H1 (cell line): ENCODE measurements around the gene SLC13A3. TPM values are rescaled to one million over a fixed set of nuclear protein-coding genes. Genes with fewer than 3 reads are reported as not detected.

Experiments
- CTCF ChIA-PET: fragments of 300-600 bp; sonication (Branson Sonifier 250); formaldehyde crosslinking; loops from one replicate; lab custom pipeline; 2021; ENCODE audit not compliant: partially characterized antibody; lab: Charles Lee
- POLR2A ChIA-PET: fragments of 300-600 bp; sonication (Branson Sonifier 250); formaldehyde crosslinking; loops from one replicate; lab custom pipeline; 2021; ENCODE audit warnings: inconsistent platforms; ENCODE audit not compliant: partially characterized antibody; lab: Charles Lee
- DNase-seq, 2 experiments: peaks; one replicate each; pipeline versions ENCODE4 v3.0.0 to v3.0.0-alpha.2; 2010 to 2022; ENCODE audit warnings: low spot score in 2 of 2, low read depth in 1 of 2, mixed read lengths in 1 of 2
- FAIRE-seq: peaks from 2 replicates; lab custom pipeline; 2011; peaks lifted over from hg19 to GRCh38; lab: Jason Lieb, UNC
- H2AFZ ChIP-seq: 2 replicates; pipeline ENCODE4 v1.8.1; 2012; ENCODE audit warnings: low read length, inconsistent platforms
- H2AK5ac ChIP-seq: 2 replicates; pipeline ENCODE4 v1.6.1; 2013; ENCODE audit warnings: low read depth, low read length
- H2BK120ac ChIP-seq: replicated peaks from 2 replicates; pipeline ENCODE3; 2013; ENCODE audit warnings: low read depth, low read length, inconsistent platforms
- H2BK12ac ChIP-seq: 2 replicates; pipeline ENCODE4 v1.6.1; 2013; ENCODE audit warnings: low read depth, low read length
- H2BK15ac ChIP-seq: 2 replicates; pipeline ENCODE4 v1.6.1; 2013; ENCODE audit warnings: low read length
- H2BK20ac ChIP-seq: 2 replicates; pipeline ENCODE4 v1.6.1; 2013; ENCODE audit warnings: low read length
- H2BK5ac ChIP-seq: 2 replicates; pipeline ENCODE4 v1.6.1; 2013; ENCODE audit warnings: low read depth, low read length
- H3K14ac ChIP-seq: 2 replicates; pipeline ENCODE4 v1.6.1; 2013; ENCODE audit warnings: inconsistent platforms; ENCODE audit not compliant: insufficient read length
- H3K18ac ChIP-seq: 2 replicates; pipeline ENCODE4 v1.6.1; 2013; ENCODE audit warnings: low read length; ENCODE audit errors: extremely low read depth
- H3K23ac ChIP-seq: 2 replicates; pipeline ENCODE4 v1.6.1; 2013; ENCODE audit warnings: inconsistent platforms; ENCODE audit not compliant: insufficient read length
- H3K23me2 ChIP-seq: 2 replicates; pipeline ENCODE4 v1.6.1; 2013; ENCODE audit warnings: low read depth, low read length
- H3K27ac ChIP-seq: 2 replicates; pipeline ENCODE4 v1.6.1; 2011; ENCODE audit warnings: low read depth, low read length, inconsistent platforms
- H3K27me3 ChIP-seq, 4 experiments: replicated peaks in 1 of 4; 1 replicate in 1 of 4; 2 replicates in 3 of 4; pipeline versions ENCODE4 v1.6.1 to v1.8.1; 2011 to 2013; ENCODE audit warnings: low read length in 3 of 4, mild to moderate bottlenecking in 3 of 4, inconsistent platforms in 2 of 4, mixed read lengths in 2 of 4, moderate library complexity in 1 of 4; ENCODE audit not compliant: control insufficient read depth in 3 of 4, insufficient read depth in 3 of 4; ENCODE audit errors: extremely low read depth in 1 of 4
- H3K36me3 ChIP-seq, 4 experiments: 2 replicates each; pipeline versions ENCODE4 v1.6.1 to v1.8.1; 2011 to 2013; ENCODE audit warnings: mild to moderate bottlenecking in 4 of 4, low read length in 3 of 4, moderate library complexity in 2 of 4, control low read depth in 1 of 4, inconsistent platforms in 1 of 4; ENCODE audit not compliant: insufficient read depth in 4 of 4, control insufficient read depth in 2 of 4
- H3K4ac ChIP-seq: replicated peaks from 2 replicates; pipeline ENCODE3; 2013; ENCODE audit warnings: low read length, low read depth, mixed read lengths, inconsistent platforms; ENCODE audit not compliant: insufficient read length
- H3K4me1 ChIP-seq, 4 experiments: replicated peaks in 1 of 4; 1 replicate in 1 of 4; 2 replicates in 3 of 4; pipeline versions ENCODE4 v1.6.1 to v1.8.1; 2011 to 2013; ENCODE audit warnings: low read length in 3 of 4, inconsistent platforms in 2 of 4, mixed read lengths in 1 of 4; ENCODE audit not compliant: insufficient read depth in 4 of 4, control insufficient read depth in 3 of 4
- H3K4me2 ChIP-seq, 2 experiments: 2 replicates each; pipeline versions ENCODE4 v1.6.1 to v1.8.1; 2011 to 2013; ENCODE audit warnings: low read depth in 2 of 2, low read length in 2 of 2, control low read depth in 1 of 2, inconsistent platforms in 1 of 2, mild to moderate bottlenecking in 1 of 2; ENCODE audit not compliant: insufficient read depth in 1 of 2
- H3K4me3 ChIP-seq, 4 experiments: fragments of 200-600, 300-600 bp in 1 of 4; sonication (generic), shearing (Covaris generic), sonication (Bioruptor Twin) in 1 of 4; 2 replicates each; pipeline versions ENCODE4 v1.5.1 to v1.8.1; 2011 to 2016; ENCODE audit warnings: low read length in 4 of 4, low read depth in 3 of 4, control low read depth in 2 of 4, inconsistent platforms in 2 of 4, mild to moderate bottlenecking in 2 of 4, mixed read lengths in 1 of 4, moderate library complexity in 1 of 4; ENCODE audit not compliant: insufficient read depth in 2 of 4; ENCODE audit errors: extremely low read depth in 1 of 4
- H3K56ac ChIP-seq: replicated peaks from 2 replicates; pipeline ENCODE3; 2013; ENCODE audit warnings: low read depth, mild to moderate bottlenecking, mixed read lengths, low read length, inconsistent platforms; ENCODE audit not compliant: insufficient read length
- H3K79me1 ChIP-seq: 2 replicates; pipeline ENCODE4 v1.6.1; 2013; ENCODE audit warnings: low read depth, low read length, control low read depth
- H3K79me2 ChIP-seq, 2 experiments: 2 replicates each; pipeline versions ENCODE4 v1.6.1 to v1.8.1; 2012 to 2013; ENCODE audit warnings: low read length in 2 of 2, mild to moderate bottlenecking in 2 of 2, inconsistent platforms in 1 of 2; ENCODE audit not compliant: insufficient read depth in 2 of 2, control insufficient read depth in 1 of 2
- H3K9ac ChIP-seq, 4 experiments: replicated peaks in 1 of 4; 1 replicate in 1 of 4; 2 replicates in 3 of 4; pipeline versions ENCODE4 v1.6.1 to v1.8.1; 2011 to 2013; ENCODE audit warnings: low read depth in 3 of 4, low read length in 3 of 4, control low read depth in 2 of 4, mild to moderate bottlenecking in 2 of 4, moderate library complexity in 2 of 4, inconsistent platforms in 1 of 4; ENCODE audit errors: extremely low read depth in 1 of 4
- H3K9me3 ChIP-seq, 2 experiments: 2 replicates each; pipeline versions ENCODE4 v1.6.1 to v1.8.1; 2012 to 2013; ENCODE audit warnings: mild to moderate bottlenecking in 2 of 2, moderate library complexity in 2 of 2, control low read depth in 1 of 2, inconsistent platforms in 1 of 2, low read depth in 1 of 2, low read length in 1 of 2, mixed read lengths in 1 of 2; ENCODE audit not compliant: insufficient read depth in 2 of 2
- H4K20me1 ChIP-seq, 2 experiments: replicated peaks in 1 of 2; 2 replicates each; pipeline versions ENCODE3 to v1.8.1; 2011 to 2013; ENCODE audit warnings: inconsistent platforms in 2 of 2, low read length in 2 of 2, mild to moderate bottlenecking in 1 of 2; ENCODE audit not compliant: insufficient read depth in 2 of 2, control insufficient read depth in 1 of 2
- H4K5ac ChIP-seq: 2 replicates; pipeline ENCODE4 v1.6.1; 2013; ENCODE audit warnings: low read length, low read depth, mixed read lengths, inconsistent platforms; ENCODE audit not compliant: insufficient read length
- H4K8ac ChIP-seq: 2 replicates; pipeline ENCODE4 v1.8.0; 2013; ENCODE audit warnings: mild to moderate bottlenecking, moderate library complexity, low read length, inconsistent platforms; ENCODE audit not compliant: insufficient read depth; ENCODE audit errors: extremely low read depth
- H4K91ac ChIP-seq: replicated peaks from 2 replicates; pipeline ENCODE3; 2013; ENCODE audit warnings: low read length, mixed read lengths, inconsistent platforms; ENCODE audit not compliant: insufficient read length
- CBX8 ChIP-seq: fragments of 300-800, 300-1000 bp; sonication (generic); IDR thresholded peaks from 2 replicates; pipeline ENCODE4 v1.7.1; 2016; ENCODE audit warnings: low read depth, low read length, borderline replicate concordance
- CTBP2 ChIP-seq: IDR thresholded peaks from 2 replicates; pipeline ENCODE4 v1.7.0; 2011; ENCODE audit warnings: borderline replicate concordance, mild to moderate bottlenecking, moderate library complexity, mixed read lengths, low read length; ENCODE audit not compliant: insufficient read depth, insufficient read length
- KDM1A ChIP-seq: fragments of 200-600, 300-600 bp; sonication (generic); IDR thresholded peaks from 2 replicates; pipeline ENCODE4 v1.7.1; 2016; ENCODE audit warnings: mild to moderate bottlenecking, low read length, borderline replicate concordance
- KDM5A ChIP-seq: fragments of 200-600 bp; IDR thresholded peaks from 2 replicates; pipeline ENCODE4 v1.7.1; 2012; ENCODE audit warnings: mild to moderate bottlenecking, low read length, inconsistent platforms, mixed read lengths
- MAX ChIP-seq: IDR thresholded peaks from 2 replicates; pipeline ENCODE4 v1.6.1; 2012; ENCODE audit warnings: inconsistent platforms
- NANOG ChIP-seq: IDR thresholded peaks from 2 replicates; pipeline ENCODE4 v1.6.1; 2011; ENCODE audit warnings: low read length, low read depth, mild to moderate bottlenecking, inconsistent platforms; ENCODE audit not compliant: insufficient read depth, poor library complexity, severe bottlenecking
- POLR2AphosphoS5 ChIP-seq: IDR thresholded peaks from 2 replicates; pipeline ENCODE4 v1.6.1; 2011; ENCODE audit warnings: low read depth, low read length
- SP2 ChIP-seq: IDR thresholded peaks from 2 replicates; pipeline ENCODE4 v1.6.1; 2012; ENCODE audit warnings: mild to moderate bottlenecking, low read length, inconsistent platforms
- SRF ChIP-seq: IDR thresholded peaks from 2 replicates; pipeline ENCODE4 v1.6.1; 2011; ENCODE audit warnings: mild to moderate bottlenecking, low read depth, low read length, moderate library complexity
- SUZ12 ChIP-seq: fragments of 200-600 bp; sonication (generic); IDR thresholded peaks from 2 replicates; pipeline ENCODE4 v1.6.1; 2012; ENCODE audit warnings: mild to moderate bottlenecking, inconsistent platforms, low read length, moderate library complexity, mixed read lengths
- YY1 ChIP-seq: IDR thresholded peaks from 2 replicates; pipeline ENCODE4 v1.6.1; 2011; ENCODE audit warnings: low read depth, mild to moderate bottlenecking, low read length
- ZNF274 ChIP-seq: IDR thresholded peaks from 2 replicates; pipeline ENCODE4 v1.7.0; 2012; ENCODE audit warnings: low read length, borderline replicate concordance; ENCODE audit errors: extremely low read depth
- WGBS, 2 experiments: shearing (Covaris generic) in 1 of 2; methylation state at CpG; one replicate each; pipeline versions ENCODE4 v1.1.6 to v1.1.7; 2013 to 2015; ENCODE audit warnings: low lambda C conversion rate in 2 of 2, mixed read lengths in 2 of 2, inconsistent platforms in 1 of 2, low coverage in 1 of 2, missing lambda C conversion rate in 1 of 2; ENCODE audit not compliant: insufficient replicate concordance in 2 of 2, insufficient coverage in 1 of 2, insufficient read length in 1 of 2; ENCODE audit errors: extremely low coverage in 1 of 2, missing lambda C conversion rate in 1 of 2; 5-methylcytosine and 5-hydroxymethylcytosine counted together
- polyA plus RNA-seq, 7 experiments: library from polyadenylated mRNA; depleted of rRNA in 3 of 7; stranded (reverse) in 5 of 7; unstranded in 2 of 7; fragments of >200 nt in 5 of 7; fragments of 200-250 nt in 2 of 7; gene quantifications; 1 replicate in 5 of 7; 2 replicates in 1 of 7; 4 replicates in 1 of 7; pipeline versions ENCODE4 v1.2.1 to v1.2.3, GENCODE V29; 2011 to 2013; ENCODE audit warnings: missing spikeins in 2 of 7, mixed read lengths in 2 of 7
- total RNA-seq: library from RNA; stranded (reverse); fragmentation: NEBNext Ultra II Directional; extraction: Animal tissue kit (Norgen Biotek cat#: 25700); gene quantifications from 2 replicates; pipeline ENCODE4 v1.2.1, GENCODE V29; 2021

SLC13A3 gene
- total and polyA plus RNA-seq, 2 of the 8 experiments (the other 6 are each of a cell fraction or from before 2014, with no cell fraction given): 9.4 to 12.6 TPM

DNA sequence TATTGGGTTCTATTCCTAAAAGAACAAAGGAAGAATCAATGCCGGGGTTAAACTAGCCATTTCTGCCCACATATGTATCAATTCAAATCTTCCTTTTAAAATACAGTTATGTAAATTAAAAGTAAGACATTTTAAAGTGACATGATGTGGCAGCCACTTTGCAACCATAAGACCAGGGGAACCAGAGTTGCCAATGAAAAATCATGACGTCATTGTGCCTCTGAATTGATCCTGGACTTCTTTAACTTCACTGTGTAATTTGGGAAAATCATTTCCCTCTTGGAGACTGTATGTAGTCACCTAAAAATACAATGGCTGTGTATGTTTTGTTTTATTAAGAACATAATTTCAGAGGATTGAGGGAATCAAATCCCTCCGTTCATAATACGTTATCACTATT is 42.2 kb downstream of the SLC13A3 start:
- WGBS, 2 experiments: 94% methylated on average over 4 of the region's 4 CpGs; no CpG with 5 or more reads in 1 of the 2 experiments
- H4K8ac ChIP-seq: no peak overlapping the region
- H3K36me3 ChIP-seq: no peaks in the 10 kb centered on the region
- H3K56ac ChIP-seq: no peak overlapping the region
- no peaks in the 10 kb centered on the region for H3K4me1 ChIP-seq
- H3K23ac ChIP-seq: no peak overlapping the region
- H3K27me3 ChIP-seq: no peaks in the 10 kb centered on the region
- H2AK5ac ChIP-seq: no peak overlapping the region
- no peak overlapping the region for H4K91ac ChIP-seq
- H2BK20ac ChIP-seq: no peak overlapping the region
- no peaks in the 10 kb centered on the region for H3K79me2 ChIP-seq
- CTCF ChIA-PET: no interaction called here
- H4K5ac ChIP-seq: no peak overlapping the region
- H3K23me2 ChIP-seq: no peaks in the 10 kb centered on the region
- H3K4ac ChIP-seq: no peak overlapping the region
- no peak overlapping the region for H2BK15ac ChIP-seq
- H3K9ac ChIP-seq: no peak overlapping the region
- no peak overlapping the region for H2BK120ac ChIP-seq
- no peak overlapping the region for H3K4me3 ChIP-seq
- FAIRE-seq (no peak), DNase-seq (no peak)
- H3K9me3 ChIP-seq: no peaks in the 10 kb centered on the region
- H4K20me1 ChIP-seq: no peaks in the 10 kb centered on the region
- POLR2A ChIA-PET: no interaction called here
- H3K27ac ChIP-seq: no peak overlapping the region
- H2AFZ ChIP-seq: no peak overlapping the region
- no peak overlapping the region for H2BK5ac ChIP-seq
- no peaks in the 10 kb centered on the region for H3K79me1 ChIP-seq
- H3K18ac ChIP-seq: no peak overlapping the region
- H3K4me2 ChIP-seq: no peak overlapping the region
- H3K14ac ChIP-seq: no peak overlapping the region
- H2BK12ac ChIP-seq: no peak overlapping the region
- TF ChIP-seq MAX: no peak
- TF ChIP-seq KDM5A: no peak
- no peak for TF ChIP-seq YY1
- TF ChIP-seq SRF: no peak
- no peak for TF ChIP-seq CTBP2
- no peak for TF ChIP-seq POLR2AphosphoS5
- TF ChIP-seq KDM1A: no peak
- no peak for TF ChIP-seq CBX8
- no peak for TF ChIP-seq SP2
- TF ChIP-seq NANOG: no peak
- no peak for TF ChIP-seq SUZ12
- no peak for TF ChIP-seq ZNF274
